ENCODE measurements around the gene CSPG5. TPM values are rescaled to one million over a fixed set of nuclear protein-coding genes. Genes with fewer than 3 reads are reported as not detected.

Gene CSPG5
- total and polyA plus RNA-seq, 9 donors: 0.11 to 0.45 (median 0.30) TPM; not detected in 2

GRCh38 chr3:47586746-47587145 is 8.1 kb upstream of the CSPG5 start:
- intact Hi-C loops (cut with DNase I): no loop called here
- no peaks in the 10 kb centered on the region for H3K36me3 ChIP-seq
- H3K4me1 ChIP-seq (ENCODE audit: insufficient read depth): no peaks in the 10 kb centered on the region
- WGBS, 3 donors: 90 to 94% (median 90%) methylated on average over 6 of the region's 6 CpGs
- H3K9me3 ChIP-seq: no peaks in the 10 kb centered on the region
- no peaks in the 10 kb centered on the region for H3K27me3 ChIP-seq
- no peak overlapping the region for H3K4me3 ChIP-seq
- no peak for TF ChIP-seq EP300 (IDR thresholded peaks at IDR 0.05)
- no peak for TF ChIP-seq CTCF (IDR thresholded peaks at IDR 0.05)
- TF ChIP-seq POLR2A (IDR thresholded peaks at IDR 0.05): no peak
- no peak for DNase-seq
- no peak overlapping the region for H3K27ac ChIP-seq

- DNase-seq: no peak
- intact Hi-C loops (cut with DNase I): no loop called here
Observed at GRCh38 chr3:47583320-47584075, 4.8 kb upstream of the CSPG5 start.

DNA sequence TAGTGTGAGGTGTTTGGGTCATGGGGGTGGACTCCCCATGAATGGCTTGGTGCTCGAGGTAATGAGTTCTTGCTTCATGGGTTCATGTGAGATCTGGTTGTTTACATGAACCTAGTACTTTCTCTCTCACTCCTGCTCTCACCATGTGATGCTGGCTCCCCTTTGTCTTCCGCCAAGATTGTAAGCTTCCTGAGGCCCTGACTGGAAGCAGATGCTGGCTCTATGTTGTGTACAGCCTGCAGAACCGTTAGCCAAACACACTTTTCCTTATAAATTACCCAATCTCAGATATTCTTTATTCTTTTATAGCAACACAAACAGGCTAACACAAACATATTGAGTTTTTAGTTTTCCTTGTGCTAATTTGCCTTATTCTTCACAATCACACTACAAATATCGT is 3.2 kb upstream of the CSPG5 start:
- TF ChIP-seq EP300 (IDR thresholded peaks at IDR 0.05): no peak
- TF ChIP-seq POLR2A (IDR thresholded peaks at IDR 0.05): no peak
- TF ChIP-seq CTCF (IDR thresholded peaks at IDR 0.05): no peak
- DNase-seq: no peak
- intact Hi-C loops (cut with DNase I): no loop called here
- Histone ChIP-seq H3K27ac (no peak overlapping the region), H3K9me3 (no peaks in the 10 kb centered on the region), H3K27me3 (no peaks in the 10 kb centered on the region), H3K4me3 (no peak overlapping the region), H3K4me1 (ENCODE audit: insufficient read depth) (peaks cover 4% of the 10 kb centered on the region), H3K36me3 (no peaks in the 10 kb centered on the region)
- 63 to 84% (median 67%) methylated on average over 4 of the region's 4 CpGs for WGBS, 3 donors

More at GRCh38 chr3:47583320-47584075, 4.8 kb upstream of the CSPG5 start:
- Histone ChIP-seq H3K4me3 (no peak overlapping the region), H3K4me1 (ENCODE audit: insufficient read depth) (no peaks in the 10 kb centered on the region), H3K27ac (no peak overlapping the region), H3K36me3 (no peaks in the 10 kb centered on the region), H3K27me3 (no peaks in the 10 kb centered on the region), H3K9me3 (no peaks in the 10 kb centered on the region)
- WGBS, 3 donors: 70 to 79% (median 76%) methylated on average over 3 of the region's 3 CpGs
- TF ChIP-seq EP300 (IDR thresholded peaks at IDR 0.05) (no peak), CTCF (IDR thresholded peaks at IDR 0.05) (no peak), POLR2A (IDR thresholded peaks at IDR 0.05) (no peak)

DNA sequence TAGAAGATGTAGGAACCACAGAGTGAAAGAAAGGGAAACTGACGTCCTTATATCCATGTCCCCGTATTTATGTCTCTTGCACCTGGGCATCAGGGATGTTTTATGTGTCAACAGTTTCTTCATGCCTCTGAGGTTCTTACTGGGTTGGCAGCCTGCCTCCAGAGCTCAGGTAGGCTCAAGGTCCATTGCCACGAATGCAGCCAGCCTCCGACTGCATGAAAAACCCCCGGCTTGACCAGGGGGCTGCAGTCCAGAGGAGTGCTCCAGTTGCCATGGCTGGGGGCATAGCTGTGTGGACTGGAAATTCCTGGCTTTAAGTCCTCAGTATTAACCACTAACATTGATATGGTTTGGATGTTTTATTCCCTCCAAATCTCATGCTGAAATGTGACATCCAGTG is 2.8 kb upstream of the CSPG5 start:
- no peaks in the 10 kb centered on the region for H3K36me3 ChIP-seq
- H3K4me1 ChIP-seq (ENCODE audit: insufficient read depth): peaks cover 4% of the 10 kb centered on the region
- no peaks in the 10 kb centered on the region for H3K9me3 ChIP-seq
- TF ChIP-seq EP300 (IDR thresholded peaks at IDR 0.05) (no peak), CTCF (IDR thresholded peaks at IDR 0.05) (no peak), POLR2A (IDR thresholded peaks at IDR 0.05) (no peak)
- no peak for DNase-seq
- no peaks in the 10 kb centered on the region for H3K27me3 ChIP-seq
- 37 to 60% (median 54%) methylated on average over 5 of the region's 5 CpGs for WGBS, 3 donors
- no peak overlapping the region for H3K27ac ChIP-seq
- H3K4me3 ChIP-seq: no peak overlapping the region
- intact Hi-C loops (cut with DNase I): no loop called here
